PC-9 (cell line): ENCODE data around the gene ATP1A4. TPM values are rescaled to one million over a fixed set of nuclear protein-coding genes. Genes with fewer than 3 reads are reported as not detected.

Source experiments
- BruUV-seq: library from RNA; stranded (reverse); fragments of 400-500 nt; replicated peaks from 2 replicates; lab custom pipeline; 2021; lab: Mats Ljungman, UMichigan
- CTCF ChIA-PET: fragments of 300-600 bp; sonication (Branson Sonifier 250); formaldehyde crosslinking; loops from one replicate; lab custom pipeline; 2022; ENCODE audit warnings: antibody characterized with exemption; lab: Charles Lee
- POLR2A ChIA-PET: fragments of 300-600 bp; sonication (Branson Sonifier 250); formaldehyde crosslinking; loops from one replicate; lab custom pipeline; 2022; ENCODE audit warnings: antibody characterized with exemption; ENCODE audit not compliant: unreplicated experiment; lab: Charles Lee
- DNase-seq, 2 experiments: peaks; one replicate each; pipeline versions ENCODE4 v3.0.0 to v3.0.0-alpha.2; 2015 to 2022; ENCODE audit warnings: mixed read lengths in 1 of 2
- H2AFZ ChIP-seq: fragments of 200-600 bp; sonication (generic); 2 replicates; pipeline ENCODE4 v1.8.1; 2017; ENCODE audit warnings: antibody characterized with exemption
- H3F3A ChIP-seq: fragments of 200-600 bp; sonication (generic); 2 replicates; pipeline ENCODE4 v1.8.1; 2017; ENCODE audit warnings: antibody characterized with exemption, mild to moderate bottlenecking, low read depth; ENCODE audit not compliant: insufficient read depth
- H3K27ac ChIP-seq: fragments of 200-600 bp; sonication (generic); 2 replicates; pipeline ENCODE4 v1.6.1; 2016; ENCODE audit warnings: mixed run types
- H3K27me3 ChIP-seq: fragments of 200-600 bp; sonication (generic); 2 replicates; pipeline ENCODE4 v1.6.1; 2016; ENCODE audit warnings: low read depth, mixed run types; ENCODE audit not compliant: insufficient read depth
- H3K36me3 ChIP-seq: fragments of 200-600 bp; sonication (generic); 2 replicates; pipeline ENCODE4 v1.6.1; 2016; ENCODE audit warnings: low read depth, mixed run types
- H3K4me1 ChIP-seq: fragments of 200-600 bp; sonication (generic); replicated peaks from 2 replicates; pipeline ENCODE4 v1.6.1; 2016; ENCODE audit warnings: mixed run types; ENCODE audit not compliant: insufficient read depth
- H3K4me2 ChIP-seq: fragments of 200-600 bp; sonication (generic); 2 replicates; pipeline ENCODE4 v1.6.1; 2017; ENCODE audit warnings: mixed run types
- H3K4me3 ChIP-seq: fragments of 200-600 bp; sonication (generic); 2 replicates; pipeline ENCODE4 v1.6.1; 2016; ENCODE audit warnings: mixed run types
- H3K79me2 ChIP-seq: fragments of 200-600 bp; sonication (generic); 2 replicates; pipeline ENCODE4 v1.6.1; 2017; ENCODE audit warnings: low read depth, mixed run types
- H3K9me2 ChIP-seq: fragments of 200-600 bp; sonication (generic); 2 replicates; pipeline ENCODE4 v1.8.1; 2017; ENCODE audit warnings: mild to moderate bottlenecking; ENCODE audit not compliant: insufficient read depth
- H3K9me3 ChIP-seq: fragments of 200-600 bp; sonication (generic); 2 replicates; pipeline ENCODE4 v1.8.1; 2016; ENCODE audit warnings: low read depth; ENCODE audit not compliant: insufficient read depth
- H4K20me1 ChIP-seq: fragments of 200-600 bp; sonication (generic); 2 replicates; pipeline ENCODE4 v1.8.1; 2017; ENCODE audit not compliant: insufficient read depth
- EZH2 ChIP-seq: fragments of 200-600 bp; sonication (generic); IDR thresholded peaks from 2 replicates; pipeline ENCODE4 v1.8.0; 2017; ENCODE audit warnings: antibody characterized with exemption, low read depth
- intact Hi-C: fragments of 100-400 bp; cut with micrococcal nuclease; formaldehyde crosslinking; loops from one replicate; pipeline ENCODE4 v1.10.0; 2022; ENCODE audit not compliant: unreplicated experiment
- total RNA-seq: library from RNA; stranded (reverse); gene quantifications from 2 replicates; pipeline ENCODE4 v1.2.3, GENCODE V29; 2021
- TF ChIP-seq, protein P1 (sequence below): fragments of 200-600 bp; sonication (generic); conservative IDR thresholded peaks from 2 replicates; pipeline ENCODE4 v1.6.1; 2017; ENCODE audit warnings: mixed run types, antibody characterized with exemption, mild to moderate bottlenecking, moderate library complexity

Gene ATP1A4
- total RNA-seq, 1 experiment from 2014 or later = not detected

DNA sequence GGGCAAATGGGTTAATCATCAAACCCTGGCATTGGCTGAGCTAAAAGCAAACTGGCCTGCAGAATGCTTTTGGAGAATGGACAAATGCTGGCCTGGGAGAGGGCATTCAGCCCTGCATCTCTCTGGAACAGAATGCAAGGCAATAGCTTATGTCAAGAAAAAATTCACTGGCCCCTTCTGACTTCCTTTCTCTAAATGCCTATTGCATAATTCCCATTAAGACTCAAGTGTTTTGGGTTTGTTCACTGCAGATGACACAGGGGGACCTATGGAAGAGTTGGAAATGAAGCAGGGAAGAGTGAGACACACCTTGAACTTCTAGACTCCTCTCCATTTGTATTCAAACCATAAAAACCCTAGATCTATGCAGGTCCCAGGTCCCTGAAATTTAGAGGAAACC is 69.7 kb downstream of the ATP1A4 start:
- H3K36me3 ChIP-seq = peaks cover 31% of the 10 kb centered on the region; the same call in 1 of the 2 replicates
- no peaks in the 10 kb centered on the region for H3K9me3 ChIP-seq
- H3K9me2 ChIP-seq = 0 out of 2 replicates have a peak, but pooled peaks cover 5% of the 10 kb centered on the region
- no peaks in the 10 kb centered on the region for H3K27me3 ChIP-seq
- no peaks in the 10 kb centered on the region for H3K4me1 ChIP-seq
- H3K4me2 ChIP-seq = no peak overlapping the region
- H3K4me3 ChIP-seq = no peak overlapping the region
- H2AFZ ChIP-seq = no peak overlapping the region
- POLR2A ChIA-PET = no interaction called here
- H3K79me2 ChIP-seq = no peaks in the 10 kb centered on the region
- H3K27ac ChIP-seq = no peak overlapping the region
- intact Hi-C loops = loop anchor here (2.0 kb wide), 1 partner anchor 28 kb away; no protein-coding TSS in a partner anchor
- no TSS peak for BruUV-seq
- DNase-seq = no peak
- CTCF ChIA-PET = interaction anchor here (2.2 to 2.8 kb wide), 2 partner anchors 70 to 119 kb away, joined by 8 to 25 read pairs; no protein-coding TSS in a partner anchor
- no peaks in the 10 kb centered on the region for H4K20me1 ChIP-seq
- peaks cover 32% of the 10 kb centered on the region; the same call in 1 of the 2 replicates for H3F3A ChIP-seq
- no peak for TF ChIP-seq EZH2
- TF ChIP-seq, protein P1, sequence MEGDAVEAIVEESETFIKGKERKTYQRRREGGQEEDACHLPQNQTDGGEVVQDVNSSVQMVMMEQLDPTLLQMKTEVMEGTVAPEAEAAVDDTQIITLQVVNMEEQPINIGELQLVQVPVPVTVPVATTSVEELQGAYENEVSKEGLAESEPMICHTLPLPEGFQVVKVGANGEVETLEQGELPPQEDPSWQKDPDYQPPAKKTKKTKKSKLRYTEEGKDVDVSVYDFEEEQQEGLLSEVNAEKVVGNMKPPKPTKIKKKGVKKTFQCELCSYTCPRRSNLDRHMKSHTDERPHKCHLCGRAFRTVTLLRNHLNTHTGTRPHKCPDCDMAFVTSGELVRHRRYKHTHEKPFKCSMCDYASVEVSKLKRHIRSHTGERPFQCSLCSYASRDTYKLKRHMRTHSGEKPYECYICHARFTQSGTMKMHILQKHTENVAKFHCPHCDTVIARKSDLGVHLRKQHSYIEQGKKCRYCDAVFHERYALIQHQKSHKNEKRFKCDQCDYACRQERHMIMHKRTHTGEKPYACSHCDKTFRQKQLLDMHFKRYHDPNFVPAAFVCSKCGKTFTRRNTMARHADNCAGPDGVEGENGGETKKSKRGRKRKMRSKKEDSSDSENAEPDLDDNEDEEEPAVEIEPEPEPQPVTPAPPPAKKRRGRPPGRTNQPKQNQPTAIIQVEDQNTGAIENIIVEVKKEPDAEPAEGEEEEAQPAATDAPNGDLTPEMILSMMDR = no peak

DNA sequence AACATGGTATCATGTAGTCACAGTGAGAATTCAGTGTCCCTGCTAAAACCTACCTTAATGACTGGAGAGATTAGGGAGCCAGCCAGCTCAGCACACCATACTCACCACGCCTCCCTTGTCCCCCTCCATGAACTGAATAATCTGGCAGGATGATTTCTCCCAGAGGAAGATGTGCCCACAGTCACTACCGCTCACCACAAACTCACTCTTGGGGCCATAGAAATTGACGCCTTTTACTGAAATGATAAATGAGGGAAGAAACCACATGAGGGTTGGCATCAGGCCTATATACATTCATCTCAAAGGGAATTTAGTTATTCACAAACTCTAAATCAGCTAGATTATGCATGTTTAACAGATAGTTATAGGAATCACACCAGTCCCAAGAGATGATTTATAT is 71.1 kb downstream of the ATP1A4 start:
- Histone ChIP-seq H3K27ac (no peak overlapping the region), H2AFZ (no peak overlapping the region), H3K4me3 (no peak overlapping the region), H3K36me3 (peaks cover 27% of the 10 kb centered on the region; the same call in 1 of the 2 replicates), H3K79me2 (no peaks in the 10 kb centered on the region), H3K9me2 (0 out of 2 replicates have a peak, but pooled peaks cover 5% of the 10 kb centered on the region), H4K20me1 (no peaks in the 10 kb centered on the region), H3F3A (peaks cover 22% of the 10 kb centered on the region; the same call in 1 of the 2 replicates), H3K4me1 (no peaks in the 10 kb centered on the region), H3K9me3 (no peaks in the 10 kb centered on the region), H3K27me3 (no peaks in the 10 kb centered on the region), H3K4me2 (no peak overlapping the region)
- POLR2A ChIA-PET = no interaction called here
- intact Hi-C loops = no loop called here
- BruUV-seq = no TSS peak
- CTCF ChIA-PET = no interaction called here
- TF ChIP-seq, protein P1 = no peak
- no peak for TF ChIP-seq EZH2
- DNase-seq = no peak

DNA sequence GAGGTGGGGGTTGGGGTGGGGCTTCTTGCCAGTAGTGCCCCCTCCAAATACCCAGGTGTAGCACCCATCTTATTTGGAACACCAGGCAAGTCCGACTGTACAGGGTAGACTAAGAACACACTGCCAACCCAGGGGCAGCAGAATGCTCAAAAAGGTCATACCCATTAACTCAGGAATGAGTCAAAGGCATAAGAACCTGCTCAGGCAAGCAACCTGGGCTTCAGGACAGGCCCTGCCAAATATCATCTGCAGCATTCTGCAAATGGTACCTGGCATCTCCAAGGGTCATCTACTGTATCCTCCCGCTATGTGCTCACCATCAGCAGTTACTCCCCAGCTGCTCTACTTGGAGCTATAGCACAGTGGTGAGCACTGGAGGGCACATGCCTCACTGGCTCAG is 73.2 kb downstream of the ATP1A4 start:
- Histone ChIP-seq H3F3A (peaks cover 7% of the 10 kb centered on the region; the same call in 1 of the 2 replicates), H2AFZ (no peak overlapping the region), H3K36me3 (peaks cover 22% of the 10 kb centered on the region; the same call in 1 of the 2 replicates), H3K4me3 (no peak overlapping the region), H3K9me3 (no peaks in the 10 kb centered on the region), H3K27me3 (no peaks in the 10 kb centered on the region), H4K20me1 (no peaks in the 10 kb centered on the region), H3K79me2 (no peaks in the 10 kb centered on the region), H3K4me1 (no peaks in the 10 kb centered on the region), H3K27ac (no peak overlapping the region), H3K9me2 (0 out of 2 replicates have a peak, but pooled peaks cover 5% of the 10 kb centered on the region), H3K4me2 (no peak overlapping the region)
- DNase-seq = no peak
- POLR2A ChIA-PET = no interaction called here
- BruUV-seq = no TSS peak
- intact Hi-C loops = no loop called here
- CTCF ChIA-PET = no interaction called here
- TF ChIP-seq EZH2 = no peak
- TF ChIP-seq, protein P1 = no peak
